GM18868 (cell line): Measurements from ENCODE around the gene COL6A3.
"Not testable (repeated sequence)": the region's sequence is repeated elsewhere in the genome, so short reads cannot be mapped to it uniquely, and the experiment has no call there.

ENCODE experiments used
- ATAC-seq: cut with Tn5 transposase; IDR thresholded peaks from one replicate; pipeline ENCODE4 v1.9.1; 2021; ENCODE audit warnings: mild to moderate bottlenecking, moderate library complexity; ENCODE audit not compliant: unreplicated experiment

The COL6A3 gene

GRCh38 chr2:237320801-237321560, 93.0 kb downstream of the COL6A3 start:
- no peak for ATAC-seq

- ATAC-seq, result no peak
These were observed 94.1 kb downstream of the COL6A3 start for GRCh38 chr2:237319887-237320286.

- ATAC-seq, result no peak
These were observed 94.7 kb downstream of the COL6A3 start for GRCh38 chr2:237319086-237319820.

GRCh38 chr2:237316339-237316738, 97.6 kb downstream of the COL6A3 start:
- no peak for ATAC-seq

- no peak for ATAC-seq
These were observed 98.1 kb downstream of the COL6A3 start for GRCh38 chr2:237315829-237316225.

GRCh38 chr2:237315170-237315828, 98.7 kb downstream of the COL6A3 start:
- no peak for ATAC-seq

- no peak for ATAC-seq
These were observed 99.3 kb downstream of the COL6A3 start for GRCh38 chr2:237314681-237315080.

GRCh38 chr2:237314198-237314597, 99.8 kb downstream of the COL6A3 start:
- no peak for ATAC-seq

- no peak for ATAC-seq
These were observed 101.8 kb downstream of the COL6A3 start for GRCh38 chr2:237312021-237312755.

- ATAC-seq, result no peak
These were observed 103.3 kb downstream of the COL6A3 start for GRCh38 chr2:237310515-237311114.

- ATAC-seq, result no peak
These were observed 104.5 kb downstream of the COL6A3 start for GRCh38 chr2:237309416-237309815.

GRCh38 chr2:237309011-237309410, 105.0 kb downstream of the COL6A3 start:
- ATAC-seq, result no peak

GRCh38 chr2:237307474-237307873, 106.5 kb downstream of the COL6A3 start:
- ATAC-seq, result no peak

- no peak for ATAC-seq
These were observed 107.2 kb downstream of the COL6A3 start for GRCh38 chr2:237306787-237307170.

GRCh38 chr2:237306083-237306786, 107.7 kb downstream of the COL6A3 start:
- no peak for ATAC-seq

- ATAC-seq, result no peak
These were observed 108.4 kb downstream of the COL6A3 start for GRCh38 chr2:237305579-237305978.

GRCh38 chr2:237304763-237305514, 109.0 kb downstream of the COL6A3 start:
- ATAC-seq, result no peak

GRCh38 chr2:237303244-237303643, 110.7 kb downstream of the COL6A3 start:
- ATAC-seq, result not testable (repeated sequence)

- ATAC-seq, result no peak
These were observed 112.4 kb downstream of the COL6A3 start for GRCh38 chr2:237301595-237301994.
